HL-60 (cell line): Measurements from ENCODE around the gene VNN1.

ENCODE experiments used
- DNase-seq, 2 experiments: peaks; one replicate each; pipeline ENCODE4 v3.0.0-alpha.2; 2010 to 2020; ENCODE audit warnings: low read depth in 1 of 2, low spot score in 1 of 2
- H3K27ac ChIP-seq: fragments of 250-450 bp; sonication (Bioruptor Pico); replicated peaks from 2 replicates; pipeline ENCODE4 v1.5.1; 2020; ENCODE audit warnings: mild to moderate bottlenecking, moderate library complexity
- H3K27me3 ChIP-seq: fragments of 250-450 bp; sonication (Bioruptor Pico); 2 replicates; pipeline ENCODE4 v1.5.1; 2021; ENCODE audit warnings: mild to moderate bottlenecking, moderate library complexity; ENCODE audit not compliant: insufficient read depth, poor library complexity, severe bottlenecking
- H3K4me3 ChIP-seq: replicated peaks from 2 replicates; pipeline ENCODE4 v1.5.1; 2011; ENCODE audit warnings: mild to moderate bottlenecking, control low read depth, low read length; ENCODE audit not compliant: insufficient read depth
- CTCF ChIP-seq: IDR thresholded peaks from one replicate; pipeline ENCODE4 v1.5.1; 2011; ENCODE audit warnings: low read length, control low read depth, inconsistent platforms; ENCODE audit not compliant: insufficient read depth
- GABPA ChIP-seq: IDR thresholded peaks from 2 replicates; pipeline ENCODE4 v1.6.1; 2012; ENCODE audit warnings: low read depth
- POLR2AphosphoS5 ChIP-seq: IDR thresholded peaks from 2 replicates; pipeline ENCODE4 v1.6.1; 2012; ENCODE audit warnings: low read depth
- REST ChIP-seq: IDR thresholded peaks from 2 replicates; pipeline ENCODE4 v1.6.1; 2012; ENCODE audit warnings: low read depth; ENCODE audit not compliant: insufficient replicate concordance
- SPI1 ChIP-seq: IDR thresholded peaks from 2 replicates; pipeline ENCODE4 v1.6.1; 2012; ENCODE audit warnings: low read depth, mild to moderate bottlenecking, borderline replicate concordance

VNN1 gene

GRCh38 chr6:132758689-132759088 is 44.8 kb upstream of the VNN1 start:
- Histone ChIP-seq H3K27ac (no peak overlapping the region), H3K27me3 (no peaks in the 10 kb centered on the region), H3K4me3 (no peak overlapping the region)
- TF ChIP-seq SPI1, result no peak
- DNase-seq, result no peak

- Histone ChIP-seq H3K27me3 (peaks cover 5% of the 10 kb centered on the region), H3K4me3 (no peak overlapping the region), H3K27ac (no peak overlapping the region)
- DNase-seq, result no peak
- TF ChIP-seq GABPA (no peak), CTCF (no peak), POLR2AphosphoS5 (no peak), SPI1 (no peak), REST (no peak)
Measured at GRCh38 chr6:132752255-132752654, 38.4 kb upstream of the VNN1 start.

- H3K27ac ChIP-seq, result no peak overlapping the region
- TF ChIP-seq POLR2AphosphoS5, result no peak
- no peak for TF ChIP-seq SPI1
- no peak for TF ChIP-seq GABPA
- no peak for TF ChIP-seq CTCF
- no peak for TF ChIP-seq REST
Measured at GRCh38 chr6:132751828-132752227, 38.0 kb upstream of the VNN1 start.

GRCh38 chr6:132751306-132751705 is 37.5 kb upstream of the VNN1 start:
- no peak for DNase-seq
- H3K27me3 ChIP-seq, result peaks cover 5% of the 10 kb centered on the region
- no peak overlapping the region for H3K4me3 ChIP-seq
- no peak overlapping the region for H3K27ac ChIP-seq
- TF ChIP-seq CTCF (no peak), GABPA (no peak), SPI1 (no peak), POLR2AphosphoS5 (no peak), REST (no peak)

More at GRCh38 chr6:132751828-132752227, 38.0 kb upstream of the VNN1 start:
- Histone ChIP-seq H3K27me3 (peaks cover 5% of the 10 kb centered on the region), H3K4me3 (no peak overlapping the region)
- DNase-seq, result no peak
